ENCODE results near the gene RBFOX1.

Gene RBFOX1

DNA sequence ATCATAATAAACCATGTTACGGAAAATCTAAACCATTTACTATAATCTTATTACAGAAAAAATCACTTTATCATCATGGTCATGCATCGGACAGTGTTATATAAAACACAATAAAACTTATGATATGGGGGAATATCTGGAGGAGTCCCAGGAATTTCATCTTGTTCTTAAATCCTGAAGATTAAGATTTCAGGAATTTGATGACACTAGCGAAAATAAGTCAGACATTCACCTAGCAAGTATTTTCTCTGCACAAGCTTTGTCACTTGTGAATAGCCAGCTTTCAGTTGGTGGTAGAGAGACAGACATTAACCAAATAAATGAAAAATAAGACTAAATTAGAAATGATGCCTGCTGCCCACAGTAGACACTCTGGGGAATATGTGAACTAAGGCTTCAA is 410.0 kb downstream of the RBFOX1 start:
- no CpG with 5 or more reads among the region's 3 CpGs for WGBS (ENCODE audit: insufficient coverage, insufficient read length)
- H3K4me1 ChIP-seq (ENCODE audit: control insufficient read depth, insufficient read depth, low read length) = no peaks in the 10 kb centered on the region
- DNase-seq (ENCODE audit: low read depth, low spot score) = no peak

DNA sequence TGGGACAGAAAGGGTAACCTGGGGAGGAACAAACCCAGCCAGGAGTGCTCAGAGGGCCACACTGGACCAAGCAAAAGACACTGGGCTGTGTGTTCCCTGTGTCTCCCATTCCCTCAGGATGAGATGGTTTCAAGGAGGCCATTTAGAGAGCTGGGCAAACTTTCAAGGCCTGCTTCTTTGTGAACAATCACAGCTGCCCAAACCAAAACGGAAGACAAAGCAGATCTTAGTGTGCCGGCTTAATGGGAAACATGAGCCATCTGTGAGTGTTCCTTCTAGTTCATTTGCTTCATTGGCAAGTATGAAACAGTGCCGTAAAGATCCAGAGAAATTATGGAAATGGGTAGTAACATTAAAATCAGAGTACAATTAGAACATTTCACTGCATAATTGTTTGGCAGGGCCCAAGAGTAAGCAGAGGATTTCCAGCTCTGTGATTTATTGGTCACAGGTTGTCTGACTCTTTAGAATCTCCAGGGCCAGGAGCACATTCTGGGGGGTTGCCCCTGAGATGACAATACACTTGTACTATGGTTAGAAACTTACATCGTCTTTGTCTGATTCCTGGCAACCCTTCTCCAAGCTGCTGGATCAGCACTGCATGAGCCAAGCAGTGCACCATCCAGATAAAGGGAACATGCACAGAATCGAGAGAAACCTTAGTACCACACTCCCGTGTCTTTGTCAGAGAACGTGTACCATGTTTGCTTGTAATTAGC is 412.1 kb downstream of the RBFOX1 start:
- H3K36me3 ChIP-seq (ENCODE audit: control insufficient read depth, insufficient read depth, low read length) = no peaks in the 10 kb centered on the region
- no peaks in the 10 kb centered on the region for H3K27me3 ChIP-seq (ENCODE audit: control insufficient read depth, insufficient read depth, low read length)
- H3K9me3 ChIP-seq (ENCODE audit: control insufficient read depth, insufficient read depth, low read length) = no peaks in the 10 kb centered on the region
- no peak for DNase-seq (ENCODE audit: low read depth, low spot score)
- no CpG with 5 or more reads among the region's 7 CpGs for WGBS (ENCODE audit: insufficient coverage, insufficient read length)
- H3K4me1 ChIP-seq (ENCODE audit: control insufficient read depth, insufficient read depth, low read length) = no peaks in the 10 kb centered on the region
- H3K4me3 ChIP-seq (ENCODE audit: low read length) = no peak overlapping the region
- no peak overlapping the region for H3K27ac ChIP-seq (ENCODE audit: low read length)

More for the DNA sequence above, 410.0 kb downstream of the RBFOX1 start:
- no peak overlapping the region for H3K27ac ChIP-seq (ENCODE audit: low read length)
- H3K27me3 ChIP-seq (ENCODE audit: control insufficient read depth, insufficient read depth, low read length) = no peaks in the 10 kb centered on the region
- no peaks in the 10 kb centered on the region for H3K9me3 ChIP-seq (ENCODE audit: control insufficient read depth, insufficient read depth, low read length)
- no peaks in the 10 kb centered on the region for H3K36me3 ChIP-seq (ENCODE audit: control insufficient read depth, insufficient read depth, low read length)
- no peak overlapping the region for H3K4me3 ChIP-seq (ENCODE audit: low read length)

DNA sequence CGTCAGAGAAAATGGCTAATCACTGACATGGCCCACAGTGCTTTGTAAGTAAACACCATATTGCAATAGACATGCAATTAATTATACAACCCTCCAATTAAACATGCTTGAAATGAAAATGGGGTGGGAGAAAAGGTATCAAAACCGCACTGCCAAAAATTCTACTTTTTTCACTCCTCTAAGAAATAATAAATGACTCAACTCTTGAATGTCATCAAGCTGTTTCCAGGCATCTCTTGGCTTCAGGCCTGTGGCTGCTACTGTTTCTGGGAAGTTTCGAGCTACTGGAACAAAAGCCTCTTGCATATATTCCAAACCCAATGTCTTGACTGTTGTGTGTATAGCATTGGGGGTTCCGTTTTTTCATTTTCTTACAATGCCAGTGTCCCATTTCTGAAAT is 412.6 kb downstream of the RBFOX1 start:
- DNase-seq (ENCODE audit: low read depth, low spot score) = no peak
- Histone ChIP-seq H3K4me1 (ENCODE audit: control insufficient read depth, insufficient read depth, low read length) (no peaks in the 10 kb centered on the region), H3K27ac (ENCODE audit: low read length) (no peak overlapping the region), H3K9me3 (ENCODE audit: control insufficient read depth, insufficient read depth, low read length) (no peaks in the 10 kb centered on the region), H3K4me3 (ENCODE audit: low read length) (no peak overlapping the region), H3K36me3 (ENCODE audit: control insufficient read depth, insufficient read depth, low read length) (no peaks in the 10 kb centered on the region), H3K27me3 (ENCODE audit: control insufficient read depth, insufficient read depth, low read length) (no peaks in the 10 kb centered on the region)
- WGBS (ENCODE audit: insufficient coverage, insufficient read length) = no CpG with 5 or more reads among the region's 4 CpGs

GRCh38 chr16:7746941-7747340 is 414.3 kb downstream of the RBFOX1 start:
- H3K4me1 ChIP-seq (ENCODE audit: control insufficient read depth, insufficient read depth, low read length) = no peaks in the 10 kb centered on the region
- no CpG with 5 or more reads among the region's 3 CpGs for WGBS (ENCODE audit: insufficient coverage, insufficient read length)
- no peak overlapping the region for H3K4me3 ChIP-seq (ENCODE audit: low read length)
- DNase-seq (ENCODE audit: low read depth, low spot score) = no peak
- no peak overlapping the region for H3K27ac ChIP-seq (ENCODE audit: low read length)
- H3K27me3 ChIP-seq (ENCODE audit: control insufficient read depth, insufficient read depth, low read length) = no peaks in the 10 kb centered on the region
- no peaks in the 10 kb centered on the region for H3K36me3 ChIP-seq (ENCODE audit: control insufficient read depth, insufficient read depth, low read length)
- no peaks in the 10 kb centered on the region for H3K9me3 ChIP-seq (ENCODE audit: control insufficient read depth, insufficient read depth, low read length)

GRCh38 chr16:7748522-7748921 is 415.9 kb downstream of the RBFOX1 start:
- no peak overlapping the region for H3K4me3 ChIP-seq (ENCODE audit: low read length)
- no peak overlapping the region for H3K27ac ChIP-seq (ENCODE audit: low read length)
- WGBS (ENCODE audit: insufficient coverage, insufficient read length) = no CpG with 5 or more reads among the region's 4 CpGs
- no peaks in the 10 kb centered on the region for H3K27me3 ChIP-seq (ENCODE audit: control insufficient read depth, insufficient read depth, low read length)
- H3K4me1 ChIP-seq (ENCODE audit: control insufficient read depth, insufficient read depth, low read length) = no peaks in the 10 kb centered on the region
- DNase-seq (ENCODE audit: low read depth, low spot score) = no peak
- no peaks in the 10 kb centered on the region for H3K36me3 ChIP-seq (ENCODE audit: control insufficient read depth, insufficient read depth, low read length)
- H3K9me3 ChIP-seq (ENCODE audit: control insufficient read depth, insufficient read depth, low read length) = no peaks in the 10 kb centered on the region

DNA sequence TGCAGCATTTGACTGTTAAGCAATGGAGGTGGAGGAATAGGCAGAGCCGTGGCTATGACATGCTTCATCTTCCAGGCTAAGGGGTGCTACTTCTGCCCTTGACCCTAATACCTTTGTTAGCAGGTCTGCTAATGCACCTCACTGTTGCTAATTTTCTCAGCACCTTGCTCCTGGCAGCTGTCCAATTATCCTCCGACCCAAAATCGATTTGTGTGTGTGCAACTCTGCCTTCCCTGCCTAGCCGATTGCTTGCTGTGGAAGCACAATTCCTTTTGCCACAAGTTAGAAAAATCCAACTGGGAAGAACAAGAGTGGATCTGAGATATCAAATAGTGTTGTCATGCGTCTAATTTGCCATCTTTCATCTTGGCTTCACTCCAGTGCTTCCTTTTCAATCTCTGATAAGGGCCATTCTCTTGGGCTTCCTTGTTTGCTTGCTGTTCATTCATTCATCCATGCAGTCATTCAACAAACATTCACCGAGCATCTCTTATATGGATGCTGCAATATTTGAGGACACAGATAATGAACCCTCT is 422.8 kb downstream of the RBFOX1 start:
- H3K36me3 ChIP-seq (ENCODE audit: control insufficient read depth, insufficient read depth, low read length) = no peaks in the 10 kb centered on the region
- no peak overlapping the region for H3K4me3 ChIP-seq (ENCODE audit: low read length)
- H3K9me3 ChIP-seq (ENCODE audit: control insufficient read depth, insufficient read depth, low read length) = peaks cover 2% of the 10 kb centered on the region
- no peaks in the 10 kb centered on the region for H3K27me3 ChIP-seq (ENCODE audit: control insufficient read depth, insufficient read depth, low read length)
- no CpG with 5 or more reads among the region's 6 CpGs for WGBS (ENCODE audit: insufficient coverage, insufficient read length)
- DNase-seq (ENCODE audit: low read depth, low spot score) = no peak
- no peak overlapping the region for H3K27ac ChIP-seq (ENCODE audit: low read length)
- no peaks in the 10 kb centered on the region for H3K4me1 ChIP-seq (ENCODE audit: control insufficient read depth, insufficient read depth, low read length)

All from iPS DF 6.9 (cell line).